Suppressor macrophage treated with lipopolysaccharide for 4 hours (primary cell): ENCODE data around the gene DNAH3.
A peak's percentile ranks its signal among the peaks of the same experiment; 100 is the strongest.
"Not testable (repeated sequence)": the region's sequence is repeated elsewhere in the genome, so short reads cannot be mapped to it uniquely, and the experiment has no call there.

ENCODE experiments used
- DNase-seq: peaks from one replicate; pipeline ENCODE4 v3.0.0-alpha.2; 2020

Gene DNAH3

GRCh38 chr16:20989496-20990070 is 161.1 kb downstream of the DNAH3 start:
- DNase-seq = not testable (repeated sequence)

- DNase-seq = no peak
Observed at GRCh38 chr16:20987049-20987448, 163.6 kb downstream of the DNAH3 start.

GRCh38 chr16:20984019-20984418 is 166.6 kb downstream of the DNAH3 start:
- no peak for DNase-seq

GRCh38 chr16:20976576-20976975 is 174.1 kb downstream of the DNAH3 start:
- DNase-seq = peak; percentile 14

- not testable (repeated sequence) for DNase-seq
Observed at GRCh38 chr16:20973201-20973600, 177.4 kb downstream of the DNAH3 start.

GRCh38 chr16:20971401-20971800 is 179.2 kb downstream of the DNAH3 start:
- no peak for DNase-seq

- no peak for DNase-seq
Observed at GRCh38 chr16:20969386-20969785, 181.3 kb downstream of the DNAH3 start.

GRCh38 chr16:20968765-20969164 is 181.9 kb downstream of the DNAH3 start:
- no peak for DNase-seq

GRCh38 chr16:20960899-20961298 is 189.7 kb downstream of the DNAH3 start:
- DNase-seq = no peak

- no peak for DNase-seq
Observed at GRCh38 chr16:20957153-20957552, 193.5 kb downstream of the DNAH3 start.

GRCh38 chr16:20956319-20956718 is 194.3 kb downstream of the DNAH3 start:
- DNase-seq = no peak

GRCh38 chr16:20954574-20954973 is 196.1 kb downstream of the DNAH3 start:
- no peak for DNase-seq

- DNase-seq = no peak
Observed at GRCh38 chr16:20952139-20952920, 198.3 kb downstream of the DNAH3 start.

- no peak for DNase-seq
Observed at GRCh38 chr16:20950294-20950693, 200.4 kb downstream of the DNAH3 start.

- no peak for DNase-seq
Observed at GRCh38 chr16:20949660-20950059, 201.0 kb downstream of the DNAH3 start.

- no peak for DNase-seq
Observed at GRCh38 chr16:20948444-20948843, 202.2 kb downstream of the DNAH3 start.

- no peak for DNase-seq
Observed at GRCh38 chr16:20946015-20946629, 204.5 kb downstream of the DNAH3 start.

- DNase-seq = not testable (repeated sequence)
Observed at GRCh38 chr16:20945575-20945875, 205.1 kb downstream of the DNAH3 start.

GRCh38 chr16:20944861-20945574 is 205.6 kb downstream of the DNAH3 start:
- peak; percentile 21 for DNase-seq

- DNase-seq = peak; percentile 12
Observed at GRCh38 chr16:20942256-20942655, 208.4 kb downstream of the DNAH3 start.

- no peak for DNase-seq
Observed at GRCh38 chr16:20941636-20941926, 209.1 kb downstream of the DNAH3 start.

GRCh38 chr16:20940871-20941635 is 209.6 kb downstream of the DNAH3 start:
- DNase-seq = peak; percentile 46

GRCh38 chr16:20939611-20940010 is 211.0 kb downstream of the DNAH3 start:
- peak; percentile 61 for DNase-seq
